Measurements from ENCODE around the gene IFT43.

The IFT43 gene

DNA sequence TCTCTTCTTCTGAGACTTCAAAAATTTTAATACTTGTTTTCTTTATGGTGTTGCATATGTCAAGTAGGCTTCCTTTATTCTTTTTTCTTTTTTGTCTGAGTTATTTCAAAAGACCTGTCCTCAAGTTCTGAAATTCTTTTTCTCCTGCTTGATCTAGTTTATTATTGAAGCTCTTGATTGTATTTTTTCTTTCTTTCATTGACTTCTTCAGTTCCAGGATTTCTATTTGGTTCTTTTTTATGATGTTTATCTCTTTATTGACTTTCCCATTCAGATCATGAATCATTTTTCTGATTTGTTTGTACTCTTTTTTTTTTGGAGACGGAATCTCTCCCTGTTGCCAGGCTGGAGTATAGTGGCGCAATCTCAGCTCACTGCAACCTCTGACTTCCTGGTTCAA lies 34.1 kb downstream of the IFT43 start:
- no peak for DNase-seq

DNA sequence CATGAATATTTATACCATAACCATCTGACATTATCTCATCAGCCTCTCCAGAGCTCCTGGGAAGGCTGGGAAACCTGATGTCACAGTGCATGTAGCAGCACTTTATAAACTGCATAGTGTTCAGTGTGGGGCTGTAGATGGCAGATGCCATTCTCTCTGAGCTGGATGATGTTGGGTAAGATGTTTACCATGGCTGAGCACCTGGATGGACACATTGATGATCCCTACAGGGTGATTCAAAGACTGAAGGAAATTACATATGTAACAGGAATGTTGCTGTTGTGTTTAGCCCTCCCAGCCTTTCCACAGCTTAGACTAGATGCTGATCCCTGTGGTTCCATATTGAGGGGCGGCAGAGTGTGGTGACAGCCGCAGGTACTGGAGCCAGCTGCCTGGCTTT lies 37.4 kb downstream of the IFT43 start:
- DNase-seq, result no peak

DNA sequence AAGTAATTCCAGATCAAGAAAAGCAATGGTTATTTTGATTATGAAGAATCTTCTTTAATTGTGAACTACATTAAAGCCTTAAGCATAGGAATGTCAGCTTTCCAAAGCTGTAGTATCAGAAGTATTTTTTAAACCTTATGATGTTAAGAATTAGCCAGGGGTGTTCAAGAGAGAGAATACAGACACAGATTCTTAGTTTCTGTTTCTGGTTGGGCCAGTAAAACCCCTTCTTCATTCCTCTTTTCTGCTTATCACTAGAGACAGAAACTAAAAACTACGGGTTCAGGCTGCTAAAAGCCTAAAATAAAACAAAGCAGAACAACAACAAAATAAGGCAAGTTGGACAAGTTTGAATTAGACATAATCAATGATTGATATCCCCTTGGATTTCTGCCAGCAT lies 38.2 kb downstream of the IFT43 start:
- DNase-seq, result no peak

- DNase-seq, result no peak
These were observed 38.8 kb downstream of the IFT43 start for GRCh38 chr14:76024211-76024907.

DNA sequence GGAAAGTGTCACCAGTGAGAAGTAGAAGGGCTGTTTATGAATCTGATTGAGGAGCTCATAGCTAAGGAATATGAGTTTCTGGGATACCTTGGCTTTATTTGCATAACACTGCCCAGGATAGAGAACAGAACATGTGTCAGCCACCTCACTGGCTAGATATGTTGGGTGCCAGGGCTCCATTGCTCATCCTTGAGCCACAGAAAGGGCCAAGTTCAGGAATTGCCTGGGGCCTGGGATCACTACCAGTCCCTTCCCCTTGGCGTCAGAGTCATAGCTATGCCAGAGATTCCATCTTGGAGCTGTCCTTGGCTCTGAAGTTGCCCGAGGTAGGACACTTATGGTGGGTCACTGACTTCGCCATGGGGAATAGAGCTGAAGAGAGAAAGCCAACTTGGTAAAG lies 49.0 kb downstream of the IFT43 start:
- DNase-seq, result no peak

DNA sequence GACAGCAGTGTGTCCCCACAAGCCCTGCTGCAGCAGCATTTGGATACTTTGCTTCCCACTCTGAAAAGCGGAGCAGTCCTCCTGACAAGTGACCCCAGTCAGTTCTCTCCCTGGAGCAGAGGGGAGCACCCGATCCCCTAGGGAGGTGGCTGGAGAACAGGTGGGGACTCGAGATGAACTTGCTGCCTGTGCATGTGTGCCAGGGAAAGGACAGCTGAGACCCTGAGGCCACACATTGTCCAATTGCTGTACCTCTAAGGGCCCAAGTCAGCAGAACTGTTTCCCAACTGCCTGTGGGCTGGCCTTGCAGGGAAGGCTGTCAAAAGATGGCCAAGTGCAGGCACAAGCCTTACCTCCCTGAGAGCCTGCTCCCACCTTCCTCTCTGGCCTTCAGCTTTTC lies 55.1 kb downstream of the IFT43 start:
- DNase-seq, result no peak

DNA sequence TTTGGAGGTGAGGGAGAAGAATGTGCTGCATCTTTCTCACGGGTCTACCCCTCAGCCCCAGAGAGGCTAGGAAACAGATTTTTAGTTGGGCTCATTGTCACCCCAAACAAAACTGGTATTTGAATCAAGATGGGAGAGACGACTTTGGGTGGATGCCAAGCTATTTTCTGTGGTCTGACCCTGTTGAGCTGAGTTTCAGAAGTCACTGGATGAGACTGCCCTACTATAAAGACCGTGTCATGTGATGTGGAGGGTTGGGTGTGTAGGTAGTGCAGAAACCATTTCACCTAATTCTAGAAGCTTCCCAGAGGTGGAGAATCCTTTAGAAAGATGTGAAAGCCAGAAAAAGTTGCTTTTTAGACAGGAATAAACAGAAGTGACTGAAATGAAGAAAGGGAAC lies 60.2 kb downstream of the IFT43 start:
- no peak for DNase-seq

DNA sequence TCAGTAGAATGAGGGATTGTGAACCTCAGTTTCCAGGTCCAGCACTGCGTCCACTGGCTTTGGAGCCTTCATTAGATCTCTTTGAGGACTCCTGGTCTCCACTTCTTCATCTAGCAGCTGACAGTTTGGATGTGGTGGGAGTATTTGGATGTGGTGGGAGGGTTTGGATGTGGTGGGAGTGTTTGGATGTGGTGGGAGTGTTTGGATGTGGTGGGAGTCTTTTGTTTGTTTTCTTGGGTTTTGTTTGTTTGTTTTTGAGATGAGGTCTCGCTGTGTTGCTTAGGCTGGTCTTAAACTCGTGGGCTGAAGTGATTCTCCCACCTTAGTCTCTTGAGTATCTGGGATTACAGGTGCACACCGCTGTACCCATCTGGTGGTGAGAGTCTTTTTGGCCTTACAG lies 64.7 kb downstream of the IFT43 start:
- DNase-seq, result no peak

GRCh38 chr14:76050797-76051392 lies 65.3 kb downstream of the IFT43 start:
- peak; percentile 49 for DNase-seq

DNA sequence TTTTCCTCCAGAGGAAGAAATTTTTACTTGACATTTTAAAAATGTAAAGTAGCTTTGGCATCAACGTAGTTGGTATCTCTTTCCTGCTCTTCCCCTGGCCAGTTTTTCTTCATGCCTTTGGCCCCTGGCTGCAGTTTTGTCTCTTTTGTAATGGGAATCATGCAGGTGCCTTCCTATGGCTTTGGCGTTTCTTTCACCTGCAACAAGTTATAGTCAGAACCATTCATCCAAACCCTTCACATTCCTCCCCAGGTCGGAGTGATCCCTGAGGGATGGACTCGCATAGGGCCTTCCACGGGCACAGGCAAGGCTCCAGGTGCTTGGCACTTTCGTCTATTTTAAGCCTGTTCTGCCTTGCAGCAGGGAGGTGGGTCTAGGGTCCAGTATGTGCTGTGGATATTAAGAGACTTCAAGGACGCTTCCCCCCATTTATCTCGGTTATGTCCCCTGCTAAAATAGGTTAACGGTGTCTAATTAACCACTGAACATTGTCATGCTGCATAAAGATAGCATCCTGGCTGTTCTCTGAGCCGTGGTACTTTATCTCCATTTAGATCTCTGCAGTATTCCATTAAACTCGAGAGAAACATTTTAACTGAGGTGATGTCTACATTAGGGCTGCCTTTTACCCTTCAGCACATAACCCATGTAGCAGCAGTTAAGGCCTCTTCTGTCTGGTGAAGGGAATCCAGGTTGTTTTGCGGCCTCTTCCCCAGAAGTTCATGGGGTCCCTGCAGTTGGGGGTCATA lies 66.3 kb downstream of the IFT43 start:
- no peak for DNase-seq

DNA sequence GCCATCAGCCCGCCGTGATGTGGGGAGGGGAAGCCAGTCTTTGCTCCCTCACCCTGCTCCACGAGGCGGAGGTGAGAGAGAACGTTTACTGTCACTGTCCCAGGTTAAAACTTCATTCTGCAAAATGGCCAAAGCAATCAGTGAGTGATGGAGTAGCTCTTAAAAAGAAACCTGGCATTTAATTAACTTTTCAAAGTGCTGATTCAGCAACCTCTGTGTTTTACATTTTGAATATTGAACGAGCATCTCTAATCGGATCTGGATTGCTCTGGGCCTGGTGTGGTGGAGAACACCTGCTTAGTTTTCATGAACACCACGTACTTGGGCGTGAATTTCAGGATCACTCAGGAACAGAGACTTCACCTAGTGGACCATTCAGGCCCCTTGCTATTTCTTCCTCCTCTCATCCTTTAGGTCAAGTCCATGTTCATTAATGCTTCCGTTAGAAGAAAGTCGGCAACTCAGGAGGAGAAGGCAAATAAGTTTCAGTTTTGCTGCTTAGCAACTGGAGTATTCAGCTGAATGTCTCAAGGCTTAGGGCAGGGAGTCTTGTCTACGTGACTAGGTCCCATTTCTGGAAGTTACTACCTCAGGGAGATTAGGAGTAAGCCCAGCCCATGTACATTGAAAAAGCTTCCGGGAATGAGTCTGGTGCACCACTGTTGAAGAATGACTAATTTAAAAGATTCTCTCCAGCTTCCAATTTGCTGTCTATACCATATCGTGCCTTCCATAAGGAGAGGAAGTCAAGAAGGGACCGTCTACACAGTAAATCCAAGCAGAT lies 68.2 kb downstream of the IFT43 start:
- DNase-seq, result no peak

DNA sequence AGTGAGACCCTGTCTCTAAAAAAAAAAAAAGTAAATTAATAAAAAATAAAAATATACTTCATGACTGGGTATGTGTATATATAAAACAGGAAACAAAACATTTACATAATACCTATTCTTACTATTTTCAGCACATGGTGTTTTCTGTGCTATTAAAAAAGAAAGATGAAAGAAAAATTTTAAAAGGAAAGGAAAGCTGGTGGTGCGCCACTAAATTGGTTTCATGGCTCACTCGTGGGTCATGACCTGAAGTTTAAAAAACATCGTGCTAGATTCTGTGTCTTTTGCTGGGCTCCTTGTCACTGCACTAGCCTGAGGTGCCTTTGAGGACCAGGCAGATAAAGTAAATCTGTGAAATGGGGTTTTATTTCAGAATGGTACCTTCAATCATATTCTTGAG lies 69.8 kb downstream of the IFT43 start:
- DNase-seq, result no peak

GRCh38 chr14:76056128-76056527 lies 70.6 kb downstream of the IFT43 start:
- no peak for DNase-seq

GRCh38 chr14:76057914-76058313 lies 72.4 kb downstream of the IFT43 start:
- no peak for DNase-seq

DNA sequence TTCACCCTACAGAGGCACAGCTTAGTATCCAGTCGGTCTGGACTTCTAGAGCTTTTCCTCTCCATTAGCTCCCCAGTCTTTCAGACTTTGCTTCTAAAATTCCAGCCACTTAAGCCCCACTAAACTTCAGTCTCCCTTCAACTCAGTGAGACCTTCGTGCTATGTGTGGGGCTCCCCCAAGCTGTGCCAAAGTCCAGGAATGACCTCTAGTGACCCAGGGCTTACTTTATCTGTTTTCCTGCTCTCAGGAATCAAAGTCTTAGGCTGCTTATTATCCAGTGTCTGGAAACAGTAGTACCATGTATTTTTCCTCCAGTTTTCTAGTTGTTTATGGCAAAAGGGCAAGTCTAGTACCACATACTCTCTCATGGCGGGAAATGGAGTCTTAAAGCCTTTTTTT lies 77.8 kb downstream of the IFT43 start:
- DNase-seq, result no peak

- no peak for DNase-seq
These were observed 80.0 kb downstream of the IFT43 start for GRCh38 chr14:76065519-76065918.

DNA sequence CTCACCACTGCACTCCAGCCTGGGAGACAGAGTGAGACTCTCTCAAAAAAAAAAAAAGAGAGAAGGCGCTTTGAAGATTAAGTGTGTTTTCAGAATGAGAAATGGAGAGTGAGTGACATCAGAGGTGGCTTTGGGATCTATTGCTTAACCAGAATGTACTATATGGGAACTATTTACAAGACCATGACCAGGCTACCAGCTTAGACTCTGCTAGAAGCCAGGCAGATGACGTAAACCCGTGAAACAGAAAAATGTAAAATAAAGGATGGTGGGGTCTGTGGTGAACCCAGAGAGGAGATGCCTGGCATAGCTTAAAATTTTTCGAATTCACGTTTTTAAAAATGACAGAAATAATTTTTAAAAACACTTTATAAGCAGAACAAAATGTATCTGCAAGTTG lies 82.0 kb downstream of the IFT43 start:
- DNase-seq, result no peak

GRCh38 chr14:76073717-76074116 lies 88.2 kb downstream of the IFT43 start:
- no peak for DNase-seq

- DNase-seq, result no peak
These were observed 91.8 kb downstream of the IFT43 start for GRCh38 chr14:76077340-76077739.

DNA sequence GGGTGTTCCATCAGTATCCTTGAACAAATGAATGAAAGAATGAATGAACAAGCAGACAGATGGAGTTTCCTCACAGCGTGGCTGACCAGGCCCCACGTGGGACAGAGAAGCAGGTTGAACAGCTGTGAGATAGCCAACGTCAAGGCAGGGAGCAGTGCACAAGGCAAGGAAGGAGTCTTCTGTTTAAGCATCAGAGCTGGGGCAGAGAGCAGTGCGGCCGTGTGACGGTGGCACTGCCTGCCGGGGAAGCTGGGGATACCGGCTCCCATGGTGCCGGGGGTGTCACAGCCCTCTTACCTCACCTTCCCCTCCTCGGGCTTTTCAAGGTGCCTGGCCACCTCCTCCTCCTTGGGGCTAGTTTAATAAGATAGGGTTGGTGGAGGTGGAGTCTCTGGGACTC lies 92.9 kb downstream of the IFT43 start:
- DNase-seq, result no peak

GRCh38 chr14:76080025-76080424 lies 94.5 kb downstream of the IFT43 start:
- DNase-seq, result no peak

- no peak for DNase-seq
These were observed 94.9 kb downstream of the IFT43 start for GRCh38 chr14:76080471-76080870.

GRCh38 chr14:76081642-76082041 lies 96.1 kb downstream of the IFT43 start:
- no peak for DNase-seq
